GM12891 (cell line): Measurements from ENCODE around the gene TMEM266.
A peak's percentile ranks its signal among the peaks of the same experiment; 100 is the strongest.

Source experiments
- DNase-seq: peaks from one replicate; pipeline ENCODE4 v3.0.0; 2011; ENCODE audit warnings: low spot score; ENCODE audit not compliant: insufficient read length
- FAIRE-seq: peaks from 2 replicates; lab custom pipeline; 2011; peaks lifted over from hg19 to GRCh38; lab: Jason Lieb, UNC
- PAX5 ChIP-seq: IDR thresholded peaks from 2 replicates; pipeline ENCODE4 v1.6.1; 2011; ENCODE audit warnings: low read length, moderate library complexity, mild to moderate bottlenecking; ENCODE audit not compliant: insufficient read depth, severe bottlenecking
- POLR2A ChIP-seq: IDR thresholded peaks from 2 replicates; pipeline ENCODE4 v1.6.1; 2011; ENCODE audit warnings: low read depth, low read length, control low read depth
- POLR2AphosphoS5 ChIP-seq: IDR thresholded peaks from 2 replicates; pipeline ENCODE4 v1.6.1; 2011; ENCODE audit warnings: low read depth, low read length, control low read depth
- POU2F2 ChIP-seq: IDR thresholded peaks from 2 replicates; pipeline ENCODE4 v1.6.1; 2011; ENCODE audit warnings: low read depth, mild to moderate bottlenecking, control low read depth, low read length, moderate library complexity
- SPI1 ChIP-seq: IDR thresholded peaks from 2 replicates; pipeline ENCODE4 v1.6.1; 2011; ENCODE audit warnings: low read depth, low read length, control low read depth
- TAF1 ChIP-seq: IDR thresholded peaks from 2 replicates; pipeline ENCODE4 v1.6.1; 2011; ENCODE audit warnings: low read depth, low read length, control low read depth

TMEM266 gene

GRCh38 chr15:76176487-76177085 is 116.8 kb downstream of the TMEM266 start:
- FAIRE-seq (no peak), DNase-seq (no peak)
- no peak for TF ChIP-seq POLR2A
- TF ChIP-seq SPI1, result no peak
- no peak for TF ChIP-seq PAX5
- no peak for TF ChIP-seq POU2F2
- TF ChIP-seq POLR2AphosphoS5, result no peak
- no peak for TF ChIP-seq TAF1

- FAIRE-seq (no peak), DNase-seq (no peak)
- no peak for TF ChIP-seq POLR2AphosphoS5
- no peak for TF ChIP-seq PAX5
- TF ChIP-seq SPI1, result no peak
- no peak for TF ChIP-seq POLR2A
- TF ChIP-seq POU2F2, result no peak
- no peak for TF ChIP-seq TAF1
Observed at GRCh38 chr15:76177491-76178040, 117.8 kb downstream of the TMEM266 start.

DNA sequence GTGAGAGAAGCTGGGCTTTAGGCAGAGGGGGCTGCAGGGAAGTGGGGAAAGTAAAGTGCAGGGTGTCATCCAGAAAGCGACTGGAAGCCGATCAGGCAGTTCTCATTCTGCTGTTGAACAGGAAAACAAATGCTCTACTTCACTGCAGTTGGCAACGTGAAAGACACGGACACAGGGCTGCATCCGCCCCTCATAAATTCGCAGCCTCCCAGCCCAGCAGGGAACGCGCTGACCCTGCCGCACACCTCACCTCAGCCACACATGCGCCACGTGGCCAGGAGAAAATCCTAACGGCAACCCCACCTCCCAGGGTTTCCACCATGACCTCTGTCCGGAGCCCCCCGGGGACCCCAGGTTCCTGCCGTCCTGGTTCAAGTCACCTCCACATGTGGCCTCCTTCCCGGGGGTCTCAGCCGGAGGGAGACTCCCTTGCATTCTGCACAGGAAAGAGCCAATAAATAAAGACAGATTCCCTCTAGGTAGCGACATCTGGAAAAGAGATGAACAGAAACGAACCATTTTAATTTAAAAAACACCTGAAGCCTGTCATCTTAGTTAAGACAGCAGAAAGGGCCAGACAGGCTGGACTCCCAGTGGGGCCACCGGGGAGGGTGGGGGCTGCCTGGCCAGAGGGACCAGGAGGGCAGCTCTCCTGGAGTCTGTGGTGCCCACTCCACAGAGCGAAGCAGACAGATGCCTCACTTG is 118.7 kb downstream of the TMEM266 start:
- FAIRE-seq (no peak), DNase-seq (no peak)
- no peak for TF ChIP-seq SPI1
- TF ChIP-seq POLR2AphosphoS5, result no peak
- no peak for TF ChIP-seq POU2F2

DNA sequence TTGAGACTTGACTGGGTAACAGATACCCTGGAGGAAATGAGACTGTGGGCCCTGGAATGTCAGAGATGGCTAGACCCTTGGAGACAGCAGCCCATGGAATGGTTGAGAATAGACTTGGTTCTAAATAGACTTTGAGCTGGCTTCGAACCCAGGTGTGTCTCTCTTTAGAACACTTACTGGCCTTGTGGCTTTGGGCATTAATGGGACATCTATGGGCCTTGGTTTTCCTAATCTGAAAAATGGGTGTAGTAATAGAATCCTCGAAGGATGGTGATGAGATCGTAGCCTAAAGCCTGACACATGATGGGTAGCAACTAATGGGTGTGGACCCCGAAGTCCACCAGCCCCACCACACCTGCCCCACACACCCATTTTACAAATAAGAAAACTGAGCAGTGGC is 119.2 kb downstream of the TMEM266 start:
- DNase-seq (no peak), FAIRE-seq (no peak)
- TF ChIP-seq POU2F2, result no peak

- FAIRE-seq, result no peak
- TF ChIP-seq PAX5 (no peak), POU2F2 (no peak), POLR2AphosphoS5 (no peak), POLR2A (no peak), TAF1 (no peak), SPI1 (no peak)
Observed at GRCh38 chr15:76180321-76180720, 120.5 kb downstream of the TMEM266 start.

GRCh38 chr15:76181705-76182107 is 121.9 kb downstream of the TMEM266 start:
- TF ChIP-seq TAF1, result no peak
- peak; percentile 56 for TF ChIP-seq PAX5
- FAIRE-seq (peak; percentile 63), DNase-seq (peak; percentile 48)

More at GRCh38 chr15:76180321-76180720, 120.5 kb downstream of the TMEM266 start:
- no peak for DNase-seq

GRCh38 chr15:76183930-76184649 is 124.3 kb downstream of the TMEM266 start:
- FAIRE-seq, result no peak
- TF ChIP-seq TAF1 (no peak), POU2F2 (no peak), POLR2AphosphoS5 (no peak), SPI1 (no peak), PAX5 (no peak), POLR2A (no peak)

DNA sequence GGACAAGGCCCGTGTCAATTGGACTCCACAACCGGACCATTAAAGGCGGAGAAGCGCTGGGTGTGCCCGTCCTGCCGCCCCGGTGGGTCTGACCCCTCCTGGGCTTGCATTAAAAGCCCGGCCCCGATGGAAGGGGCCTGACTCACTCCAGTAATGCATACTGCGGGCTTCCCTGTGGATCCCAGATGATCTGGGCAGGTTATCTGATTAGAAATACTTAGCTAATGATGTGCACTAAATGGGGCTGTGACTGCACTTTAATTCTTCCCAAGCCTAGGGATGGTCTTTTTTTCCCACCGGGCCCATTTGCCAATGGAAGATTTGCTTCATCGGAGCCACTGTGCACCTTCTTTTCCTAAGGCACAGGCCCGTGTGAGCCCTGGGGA is 124.9 kb downstream of the TMEM266 start:
- DNase-seq, result no peak
- no peak for TF ChIP-seq PAX5
- TF ChIP-seq TAF1, result no peak
- no peak for TF ChIP-seq POU2F2
- no peak for TF ChIP-seq POLR2A
- TF ChIP-seq SPI1, result no peak
- TF ChIP-seq POLR2AphosphoS5, result no peak
- no peak for FAIRE-seq

More at GRCh38 chr15:76183930-76184649, 124.3 kb downstream of the TMEM266 start:
- no peak for DNase-seq

- FAIRE-seq (peak; percentile 60), DNase-seq (no peak)
- TF ChIP-seq POLR2A (no peak), POU2F2 (no peak), TAF1 (no peak), POLR2AphosphoS5 (no peak), PAX5 (no peak), SPI1 (no peak)
Observed at GRCh38 chr15:76185716-76186115, 125.9 kb downstream of the TMEM266 start.

- no peak for DNase-seq
- TF ChIP-seq TAF1 (no peak), SPI1 (no peak), POU2F2 (no peak), POLR2AphosphoS5 (no peak), POLR2A (no peak), PAX5 (no peak)
- no peak for FAIRE-seq
Observed at GRCh38 chr15:76187163-76187562, 127.4 kb downstream of the TMEM266 start.
